GM10266 (cell line): ENCODE data around the gene FCRL1.

Experiments used
- DNase-seq: peaks from one replicate; pipeline ENCODE4 v3.0.0; 2012; ENCODE audit errors: extremely low spot score
- TF ChIP-seq, protein P1 (sequence below): IDR thresholded peaks from 2 replicates; pipeline ENCODE4 v1.5.1; 2012; ENCODE audit warnings: mild to moderate bottlenecking, low read depth; ENCODE audit not compliant: control insufficient read depth, insufficient read depth; ENCODE audit errors: missing control alignments

The FCRL1 gene, protein sequence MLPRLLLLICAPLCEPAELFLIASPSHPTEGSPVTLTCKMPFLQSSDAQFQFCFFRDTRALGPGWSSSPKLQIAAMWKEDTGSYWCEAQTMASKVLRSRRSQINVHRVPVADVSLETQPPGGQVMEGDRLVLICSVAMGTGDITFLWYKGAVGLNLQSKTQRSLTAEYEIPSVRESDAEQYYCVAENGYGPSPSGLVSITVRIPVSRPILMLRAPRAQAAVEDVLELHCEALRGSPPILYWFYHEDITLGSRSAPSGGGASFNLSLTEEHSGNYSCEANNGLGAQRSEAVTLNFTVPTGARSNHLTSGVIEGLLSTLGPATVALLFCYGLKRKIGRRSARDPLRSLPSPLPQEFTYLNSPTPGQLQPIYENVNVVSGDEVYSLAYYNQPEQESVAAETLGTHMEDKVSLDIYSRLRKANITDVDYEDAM

DNA sequence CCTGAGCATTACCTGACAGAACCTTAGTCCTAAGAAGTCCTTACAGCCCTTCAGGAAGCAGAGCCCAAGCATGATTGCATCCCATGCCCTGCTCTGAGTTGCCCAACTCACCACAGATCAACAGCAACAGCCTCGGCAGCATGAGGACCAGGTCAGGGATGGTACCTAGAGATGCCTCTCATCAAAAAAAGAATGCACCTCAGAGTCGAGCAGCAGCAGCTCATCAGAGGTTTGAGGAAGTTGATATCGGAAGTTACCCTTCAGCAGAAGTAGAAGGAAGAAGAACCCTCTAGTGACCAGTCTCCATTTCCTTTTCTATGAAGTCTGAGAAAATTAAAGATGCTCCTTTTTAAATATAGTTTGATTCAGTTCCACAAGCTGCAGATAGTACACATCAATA is at the start of gene FCRL1:
Gene FCRL1, minus strand, starts transcription at position 225 of the 400 bp plus-strand sequence. Its CDS starts 83 bp downstream, at position 142.
- no peak for DNase-seq
- TF ChIP-seq, protein P1, sequence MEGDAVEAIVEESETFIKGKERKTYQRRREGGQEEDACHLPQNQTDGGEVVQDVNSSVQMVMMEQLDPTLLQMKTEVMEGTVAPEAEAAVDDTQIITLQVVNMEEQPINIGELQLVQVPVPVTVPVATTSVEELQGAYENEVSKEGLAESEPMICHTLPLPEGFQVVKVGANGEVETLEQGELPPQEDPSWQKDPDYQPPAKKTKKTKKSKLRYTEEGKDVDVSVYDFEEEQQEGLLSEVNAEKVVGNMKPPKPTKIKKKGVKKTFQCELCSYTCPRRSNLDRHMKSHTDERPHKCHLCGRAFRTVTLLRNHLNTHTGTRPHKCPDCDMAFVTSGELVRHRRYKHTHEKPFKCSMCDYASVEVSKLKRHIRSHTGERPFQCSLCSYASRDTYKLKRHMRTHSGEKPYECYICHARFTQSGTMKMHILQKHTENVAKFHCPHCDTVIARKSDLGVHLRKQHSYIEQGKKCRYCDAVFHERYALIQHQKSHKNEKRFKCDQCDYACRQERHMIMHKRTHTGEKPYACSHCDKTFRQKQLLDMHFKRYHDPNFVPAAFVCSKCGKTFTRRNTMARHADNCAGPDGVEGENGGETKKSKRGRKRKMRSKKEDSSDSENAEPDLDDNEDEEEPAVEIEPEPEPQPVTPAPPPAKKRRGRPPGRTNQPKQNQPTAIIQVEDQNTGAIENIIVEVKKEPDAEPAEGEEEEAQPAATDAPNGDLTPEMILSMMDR = no peak

DNA sequence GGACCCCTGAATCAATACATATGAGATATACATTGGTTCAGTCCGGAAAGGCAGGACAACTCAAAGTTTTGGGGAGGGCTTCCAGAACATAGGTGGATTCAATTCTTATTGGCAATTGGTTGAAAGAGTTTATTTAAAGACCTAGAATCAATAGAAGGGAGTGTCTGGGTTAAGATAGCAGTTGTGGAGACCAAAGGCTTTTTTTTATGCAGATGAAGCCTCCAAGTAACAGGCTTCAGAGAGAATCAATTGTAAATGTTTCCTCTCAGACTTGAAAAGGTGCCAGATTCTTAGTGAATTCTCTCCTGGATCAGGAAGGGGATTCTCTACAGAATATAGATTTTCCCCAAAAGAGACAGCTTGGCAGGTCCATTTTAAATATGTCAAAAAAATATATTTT is 48.7 kb upstream of the FCRL1 start:
- TF ChIP-seq, protein P1 = no peak
- no peak for DNase-seq

DNA sequence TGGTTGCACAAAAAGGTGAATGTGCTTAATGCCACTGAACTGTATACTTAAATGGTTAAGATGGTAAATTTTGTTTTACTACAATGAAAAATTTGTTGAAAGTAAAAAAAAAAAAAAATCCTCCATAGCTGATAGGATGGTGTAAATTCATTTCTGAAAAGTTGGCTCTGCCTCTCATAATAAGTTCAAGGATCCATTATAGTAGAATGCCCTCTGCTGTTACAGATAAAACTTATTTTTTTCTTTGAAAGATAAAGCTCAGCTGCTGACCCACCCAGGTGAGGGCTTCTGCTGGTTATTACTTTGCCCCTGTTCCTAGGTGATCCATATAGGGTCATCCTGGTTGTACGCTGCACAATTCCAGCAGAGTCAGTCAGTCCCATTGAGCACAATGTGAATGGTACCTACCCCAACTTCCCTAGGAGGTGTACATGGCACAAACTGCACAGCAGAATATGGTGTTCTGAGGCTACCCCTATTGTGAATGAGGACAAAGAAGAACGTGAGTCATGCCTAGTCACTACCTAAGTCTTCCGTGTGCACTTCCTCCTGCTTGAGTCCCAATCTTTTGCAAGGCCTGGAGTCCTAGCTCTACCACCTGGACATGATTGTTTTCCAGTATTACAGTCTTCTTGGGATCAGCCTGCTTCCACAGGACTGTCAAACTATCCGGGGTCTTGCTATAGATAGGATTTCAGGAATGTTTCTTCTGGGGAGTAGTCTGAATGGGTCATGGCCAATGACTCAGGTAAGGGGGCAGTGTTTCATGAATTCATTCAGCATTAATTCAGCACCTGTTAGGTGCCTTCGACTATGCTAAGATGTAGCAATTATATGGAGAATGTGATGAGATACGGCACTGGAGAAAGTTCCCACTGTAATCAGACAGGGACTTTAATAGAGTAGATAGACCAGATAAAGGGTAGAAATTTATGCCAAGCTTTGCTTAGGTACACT is 42.5 kb upstream of the FCRL1 start:
- TF ChIP-seq, protein P1 = no peak
- DNase-seq = no peak

DNA sequence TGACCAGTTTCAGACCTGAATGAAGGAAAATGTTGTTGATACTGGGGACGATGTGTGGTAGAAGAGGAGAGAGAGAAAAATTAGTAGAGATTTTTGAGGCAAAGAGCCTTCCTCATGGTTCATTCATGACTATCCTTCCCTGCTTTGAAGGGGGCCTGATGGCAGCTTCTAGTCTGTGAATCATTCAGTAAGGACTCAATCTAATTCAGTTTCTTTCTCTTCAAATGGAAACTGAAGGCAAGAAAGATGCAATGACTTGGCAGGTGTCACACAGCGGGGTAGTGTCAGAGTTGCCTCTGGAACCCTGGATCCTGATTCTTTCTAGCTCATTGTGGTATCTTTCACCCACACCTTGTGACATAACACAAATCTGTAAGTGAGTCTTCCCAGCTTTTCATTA is 36.6 kb upstream of the FCRL1 start:
- no peak for DNase-seq
- TF ChIP-seq, protein P1 = no peak

DNA sequence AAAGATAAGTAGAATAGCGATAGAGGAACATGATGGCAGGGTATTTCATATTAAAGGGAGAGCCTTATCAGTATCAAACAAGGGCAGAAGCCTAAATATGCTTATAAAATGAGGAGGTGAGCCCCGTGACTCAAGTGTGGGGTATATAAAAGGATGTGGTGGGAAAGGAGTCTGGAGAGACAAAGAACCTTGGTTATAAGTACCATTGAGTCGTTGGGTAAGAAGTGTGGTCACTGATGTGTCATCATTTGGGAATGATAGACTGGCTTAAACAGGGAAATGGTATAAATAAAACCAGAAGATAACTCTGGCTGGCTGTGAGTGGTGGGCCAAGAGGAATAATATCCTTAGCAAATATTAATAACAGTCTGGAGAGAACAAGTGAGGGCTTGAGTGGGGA is 32.6 kb upstream of the FCRL1 start:
- no peak for DNase-seq
- TF ChIP-seq, protein P1 = no peak

DNA sequence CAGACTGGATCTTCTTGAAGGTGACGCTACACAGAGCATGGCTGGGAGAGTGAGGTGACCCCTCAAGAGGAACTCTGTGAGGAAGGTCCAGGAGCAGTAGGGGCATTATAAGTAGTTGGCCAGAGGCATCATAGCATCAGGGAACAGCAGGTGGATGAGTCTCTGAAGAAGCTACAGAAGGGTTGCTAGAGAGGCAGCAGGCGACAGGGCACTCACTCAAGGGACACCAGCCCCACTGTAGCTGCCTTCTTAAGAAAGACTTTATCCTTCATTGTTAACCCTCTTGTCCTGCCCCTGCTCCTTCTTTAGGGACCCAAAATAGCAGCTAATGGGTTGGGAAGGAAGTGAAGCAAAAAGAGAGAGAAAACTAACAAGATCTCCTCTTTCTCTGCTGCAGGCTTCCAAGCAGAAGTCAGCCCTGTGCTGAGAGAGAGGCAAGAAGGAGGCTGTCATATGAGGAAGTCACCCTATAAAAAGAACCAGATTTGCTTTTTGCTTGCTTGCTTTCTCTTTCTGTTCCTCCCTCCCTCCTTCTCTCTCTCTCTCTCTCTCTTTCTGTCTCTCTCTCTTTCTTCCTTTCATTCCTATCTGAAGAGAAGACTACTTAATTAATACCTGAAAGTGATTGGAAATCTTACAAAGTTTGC is 29.4 kb upstream of the FCRL1 start:
- TF ChIP-seq, protein P1 = no peak
- DNase-seq = peak; percentile 38
